HUES6 (cell line): Measurements from ENCODE around the gene MTRR.
"Not testable (repeated sequence)": the region's sequence is repeated elsewhere in the genome, so short reads cannot be mapped to it uniquely, and the experiment has no call there.

Experiments used
- H3K27ac ChIP-seq: 2 replicates; pipeline ENCODE4 v1.7.0; 2013; ENCODE audit warnings: low read depth, mild to moderate bottlenecking, low read length, inconsistent platforms
- H3K27me3 ChIP-seq: 2 replicates; pipeline ENCODE4 v1.6.1; 2013; ENCODE audit warnings: low read length; ENCODE audit not compliant: control insufficient read depth, insufficient read depth
- H3K36me3 ChIP-seq: 2 replicates; pipeline ENCODE4 v1.6.1; 2013; ENCODE audit warnings: low read length; ENCODE audit not compliant: control insufficient read depth, insufficient read depth
- H3K4me1 ChIP-seq: 2 replicates; pipeline ENCODE4 v1.6.1; 2013; ENCODE audit warnings: low read length; ENCODE audit not compliant: control insufficient read depth, insufficient read depth
- H3K4me3 ChIP-seq: 2 replicates; pipeline ENCODE4 v1.5.1; 2013; ENCODE audit warnings: low read depth, low read length
- H3K9ac ChIP-seq: one replicate; pipeline ENCODE4 v1.6.1; 2013; ENCODE audit warnings: mild to moderate bottlenecking, low read length
- H3K9me3 ChIP-seq: 2 replicates; pipeline ENCODE4 v1.6.1; 2013; ENCODE audit warnings: low read depth, low read length; ENCODE audit not compliant: control insufficient read depth, insufficient read depth

MTRR gene

GRCh38 chr5:7894860-7895259 lies 25.9 kb downstream of the MTRR start:
- no peak overlapping the region for H3K27ac ChIP-seq

GRCh38 chr5:7897014-7897600 lies 28.2 kb downstream of the MTRR start:
- Histone ChIP-seq H3K4me3 (no peak overlapping the region), H3K9me3 (no peaks in the 10 kb centered on the region), H3K27ac (no peak overlapping the region), H3K36me3 (peaks cover 97% of the 10 kb centered on the region), H3K4me1 (no peaks in the 10 kb centered on the region), H3K27me3 (no peaks in the 10 kb centered on the region), H3K9ac (no peak overlapping the region)

More at GRCh38 chr5:7894860-7895259, 25.9 kb downstream of the MTRR start:
- Histone ChIP-seq H3K4me1 (no peaks in the 10 kb centered on the region), H3K27me3 (no peaks in the 10 kb centered on the region), H3K36me3 (peaks cover 92% of the 10 kb centered on the region), H3K9ac (no peak overlapping the region), H3K4me3 (no peak overlapping the region), H3K9me3 (no peaks in the 10 kb centered on the region)

GRCh38 chr5:7902201-7902600 lies 33.3 kb downstream of the MTRR start:
- Histone ChIP-seq H3K27me3 (no peaks in the 10 kb centered on the region), H3K4me1 (no peaks in the 10 kb centered on the region), H3K27ac (no peak overlapping the region), H3K9me3 (no peaks in the 10 kb centered on the region), H3K9ac (no peak overlapping the region), H3K4me3 (no peak overlapping the region), H3K36me3 (peaks cover 64% of the 10 kb centered on the region)

- Histone ChIP-seq H3K9ac (no peak overlapping the region), H3K9me3 (no peaks in the 10 kb centered on the region; the same call in 1 of the 2 replicates), H3K4me1 (no peaks in the 10 kb centered on the region), H3K27ac (no peak overlapping the region), H3K36me3 (peaks cover 57% of the 10 kb centered on the region), H3K4me3 (no peak overlapping the region), H3K27me3 (no peaks in the 10 kb centered on the region)
Measured at GRCh38 chr5:7902666-7903625, 34.0 kb downstream of the MTRR start.

GRCh38 chr5:7904170-7904569 lies 35.2 kb downstream of the MTRR start:
- H3K4me1 ChIP-seq, result no peaks in the 10 kb centered on the region
- no peak overlapping the region for H3K9ac ChIP-seq
- H3K27me3 ChIP-seq, result no peaks in the 10 kb centered on the region
- no peak overlapping the region for H3K4me3 ChIP-seq
- H3K9me3 ChIP-seq, result no peaks in the 10 kb centered on the region; the same call in 1 of the 2 replicates
- H3K27ac ChIP-seq, result no peak overlapping the region
- peaks cover 49% of the 10 kb centered on the region for H3K36me3 ChIP-seq

- H3K9ac ChIP-seq, result no peak overlapping the region
- no peaks in the 10 kb centered on the region for H3K27me3 ChIP-seq
- no peak overlapping the region for H3K4me3 ChIP-seq
- no peak overlapping the region for H3K27ac ChIP-seq
- no peaks in the 10 kb centered on the region for H3K4me1 ChIP-seq
- H3K36me3 ChIP-seq, result peaks cover 16% of the 10 kb centered on the region
- peaks cover 7% of the 10 kb centered on the region for H3K9me3 ChIP-seq
Measured at GRCh38 chr5:7907612-7908011, 38.7 kb downstream of the MTRR start.

- no peak overlapping the region for H3K9ac ChIP-seq
- H3K27me3 ChIP-seq, result no peaks in the 10 kb centered on the region
- H3K4me1 ChIP-seq, result no peaks in the 10 kb centered on the region
- H3K27ac ChIP-seq, result no peak overlapping the region
- peaks cover 14% of the 10 kb centered on the region for H3K36me3 ChIP-seq
- peaks cover 7% of the 10 kb centered on the region for H3K9me3 ChIP-seq
- H3K4me3 ChIP-seq, result no peak overlapping the region
Measured at GRCh38 chr5:7908317-7908716, 39.4 kb downstream of the MTRR start.

DNA sequence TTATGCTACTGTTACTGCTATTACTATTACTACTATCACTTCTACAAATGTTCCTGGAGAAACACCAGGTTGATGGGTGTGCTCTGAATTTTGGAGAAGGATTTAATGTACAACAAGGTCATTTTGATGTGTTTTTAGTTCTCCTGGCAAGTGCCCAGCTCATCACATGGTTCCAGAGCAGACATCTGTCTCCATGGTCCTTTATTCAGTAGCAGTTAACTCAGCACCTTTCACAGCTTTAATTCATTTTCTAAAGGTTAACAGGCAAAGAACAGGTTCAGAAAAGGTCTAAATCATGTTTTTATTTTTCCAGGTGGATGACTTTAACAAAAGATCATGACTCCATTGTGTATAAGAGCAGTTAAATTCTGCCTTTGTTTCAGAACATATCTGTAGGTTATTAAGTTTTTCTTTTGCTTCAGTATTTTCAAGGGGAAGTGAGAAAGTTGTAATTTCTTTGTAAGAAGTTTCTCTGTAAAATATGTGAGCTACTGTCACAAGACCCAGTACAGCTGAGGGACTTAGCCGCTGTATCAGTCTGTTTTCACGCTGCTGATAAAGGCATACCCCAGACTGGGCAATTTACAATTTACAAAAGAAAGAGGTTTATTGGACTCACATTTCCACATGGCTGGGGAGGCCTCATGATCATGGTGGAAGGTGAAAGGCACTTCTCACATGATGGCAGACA lies 41.9 kb downstream of the MTRR start:
- H3K27ac ChIP-seq, result no peak overlapping the region
- H3K4me1 ChIP-seq, result no peaks in the 10 kb centered on the region

GRCh38 chr5:7911429-7911771 lies 42.5 kb downstream of the MTRR start:
- H3K27ac ChIP-seq, H3K4me1 ChIP-seq, H3K9ac ChIP-seq, H3K27me3 ChIP-seq, H3K36me3 ChIP-seq, H3K4me3 ChIP-seq: not testable (repeated sequence)
- H3K9me3 ChIP-seq, result peaks cover 12% of the 10 kb centered on the region

More for the DNA sequence above, 41.9 kb downstream of the MTRR start:
- H3K27me3 ChIP-seq, result no peaks in the 10 kb centered on the region
- H3K9ac ChIP-seq, result no peak overlapping the region
- peaks cover 12% of the 10 kb centered on the region for H3K9me3 ChIP-seq
- peaks cover 5% of the 10 kb centered on the region; the same call in 1 of the 2 replicates for H3K36me3 ChIP-seq
- no peak overlapping the region for H3K4me3 ChIP-seq

DNA sequence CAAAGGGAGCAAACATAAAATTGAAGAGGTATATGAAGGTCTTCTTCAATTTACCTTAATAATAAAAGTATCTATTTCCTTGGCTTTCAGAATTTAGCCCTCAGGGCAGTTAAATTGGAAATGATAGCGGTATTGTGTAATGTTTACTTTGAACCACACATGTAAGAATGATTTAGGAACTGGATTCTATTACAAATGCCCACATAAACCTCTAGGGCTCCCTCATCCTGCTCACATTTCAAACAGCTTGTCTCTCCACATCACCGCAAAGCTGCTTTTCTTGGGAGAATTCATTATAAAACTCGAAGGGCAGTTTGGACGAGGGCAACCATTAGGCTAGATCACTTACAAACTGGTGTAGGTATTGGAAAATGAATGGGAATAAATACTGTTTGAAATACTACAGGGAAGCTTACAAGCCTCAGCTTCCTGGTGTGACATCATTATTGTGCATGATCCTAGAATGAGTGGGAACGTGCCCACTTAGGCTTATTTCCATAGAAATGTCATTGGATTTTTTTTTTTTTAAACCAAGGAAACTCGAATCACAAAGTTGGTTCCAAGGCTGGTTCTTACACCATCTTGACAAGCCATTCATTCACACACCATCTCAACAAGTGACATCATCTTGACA lies 47.3 kb downstream of the MTRR start:
- no peaks in the 10 kb centered on the region for H3K27me3 ChIP-seq
- H3K9ac ChIP-seq, result no peak overlapping the region
- H3K27ac ChIP-seq, result no peak overlapping the region
- H3K9me3 ChIP-seq, result peaks cover 15% of the 10 kb centered on the region
- no peaks in the 10 kb centered on the region for H3K4me1 ChIP-seq
- no peaks in the 10 kb centered on the region for H3K36me3 ChIP-seq
- no peak overlapping the region for H3K4me3 ChIP-seq
